Suppressor macrophage (primary cell): ENCODE data around the gene PIEZO2.

Experiments used
- DNase-seq, 4 experiments: peaks; one replicate each; pipeline ENCODE4 v3.0.0-alpha.2; 2020 to 2022

PIEZO2 gene

GRCh38 chr18:10775026-10775425 lies 374.3 kb downstream of the PIEZO2 start:
- DNase-seq, result peak in 2 of 4 experiments; percentile 45 to 51

- peak; percentile 28 to 46 (median 40) for DNase-seq
Measured at GRCh38 chr18:10771053-10771709, 378.2 kb downstream of the PIEZO2 start.

DNA sequence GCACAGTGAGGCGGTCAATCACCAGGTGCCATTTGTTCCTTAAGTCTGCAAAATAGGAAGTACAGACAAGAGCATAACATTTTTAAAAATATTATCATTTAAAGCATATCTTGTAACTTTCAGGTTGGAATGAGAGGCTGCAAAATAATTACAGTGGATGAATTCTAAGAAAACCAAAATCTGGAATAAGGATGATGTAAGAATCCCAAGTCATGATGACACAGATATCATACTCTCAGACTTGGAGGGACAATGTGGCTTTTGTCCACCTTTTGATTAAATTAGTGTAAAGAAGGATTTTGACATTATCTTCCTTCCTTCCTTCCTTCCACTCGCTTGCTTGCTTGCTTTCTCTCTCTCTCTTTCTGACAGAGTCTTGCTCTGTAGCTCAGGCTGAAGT lies 379.1 kb downstream of the PIEZO2 start:
- no peak for DNase-seq

- no peak for DNase-seq
Measured at GRCh38 chr18:10768221-10768620, 381.1 kb downstream of the PIEZO2 start.

DNA sequence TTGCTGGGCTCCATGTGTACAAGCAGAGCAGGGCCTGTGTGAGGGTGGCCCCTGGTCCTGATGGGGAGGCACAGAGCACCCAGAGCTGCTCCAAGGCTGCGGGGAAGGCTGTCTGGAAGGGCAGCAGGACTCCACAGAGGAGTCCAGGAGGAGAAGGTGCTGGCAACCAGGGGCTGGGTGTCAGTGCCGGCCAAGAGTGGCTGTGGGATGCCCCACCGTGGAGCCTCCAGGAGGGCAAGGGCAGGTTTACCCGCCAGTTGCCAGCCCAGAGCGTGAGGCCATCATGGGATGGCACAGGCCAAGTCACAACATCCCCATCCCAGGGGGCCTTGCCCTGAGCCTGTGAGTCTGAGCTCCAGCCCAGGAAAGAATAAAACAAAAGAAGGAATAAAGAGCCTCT lies 381.7 kb downstream of the PIEZO2 start:
- no peak for DNase-seq

DNA sequence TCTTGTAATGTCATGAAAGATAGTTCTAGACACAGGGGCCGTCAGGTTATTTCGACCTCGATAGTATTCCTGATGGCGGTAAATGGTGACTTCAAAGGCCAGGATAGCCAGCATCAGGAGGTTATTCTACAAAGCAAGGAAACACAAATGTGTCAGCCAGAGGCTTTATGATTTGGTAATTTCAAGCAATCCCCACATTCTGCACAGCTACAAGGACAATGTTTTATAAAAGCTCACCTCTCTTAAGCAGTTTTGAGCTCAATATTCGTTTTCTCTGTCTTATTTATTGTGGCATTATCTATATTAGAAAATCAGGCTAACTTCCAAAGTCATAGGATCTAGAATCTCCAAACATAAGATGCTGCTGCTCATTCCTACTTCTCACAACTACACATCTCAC lies 388.4 kb downstream of the PIEZO2 start:
- no peak for DNase-seq

GRCh38 chr18:10759241-10759640 lies 390.1 kb downstream of the PIEZO2 start:
- DNase-seq, result no peak

GRCh38 chr18:10757946-10758345 lies 391.4 kb downstream of the PIEZO2 start:
- no peak for DNase-seq

GRCh38 chr18:10757349-10757748 lies 392.0 kb downstream of the PIEZO2 start:
- DNase-seq, result no peak

DNA sequence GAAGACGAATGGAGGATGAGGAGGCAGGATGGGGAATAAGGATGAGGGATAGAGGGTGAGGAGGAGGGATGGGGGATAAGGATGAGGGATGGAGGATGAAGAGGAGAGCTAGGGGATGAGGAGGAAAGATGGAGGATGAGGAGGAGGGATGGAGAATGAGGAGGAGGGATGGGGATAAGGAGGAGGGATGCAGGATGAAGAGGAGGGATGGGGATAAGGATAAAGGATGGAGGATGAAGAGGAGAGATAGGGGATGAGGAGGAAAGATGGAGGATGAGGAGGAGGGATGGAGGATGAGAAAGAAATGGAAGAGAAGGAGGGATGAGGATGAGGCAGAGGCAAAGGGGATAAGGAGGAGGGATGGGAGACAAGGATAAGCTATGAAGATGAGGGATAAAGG lies 393.5 kb downstream of the PIEZO2 start:
- no peak for DNase-seq

DNA sequence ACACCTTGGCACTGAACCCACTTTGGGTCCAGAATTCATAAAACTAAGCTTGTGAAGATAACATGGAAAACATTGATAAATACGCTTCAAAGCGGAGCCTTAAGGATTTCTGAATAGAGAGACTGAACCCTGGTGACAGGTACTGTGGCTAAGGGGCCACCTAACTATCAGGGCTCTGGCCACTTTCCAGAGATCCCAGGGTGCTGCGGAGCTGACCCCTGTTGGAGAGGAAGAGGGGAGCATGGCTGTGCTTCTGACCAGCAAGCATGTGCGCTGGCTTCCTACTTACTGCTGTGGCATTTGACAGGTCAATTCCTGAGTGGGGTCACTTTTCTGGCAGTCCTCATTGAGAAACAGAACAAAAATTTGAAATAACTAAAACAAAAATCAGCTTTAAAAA lies 395.2 kb downstream of the PIEZO2 start:
- no peak for DNase-seq

GRCh38 chr18:10752382-10752781 lies 397.0 kb downstream of the PIEZO2 start:
- DNase-seq, result no peak

DNA sequence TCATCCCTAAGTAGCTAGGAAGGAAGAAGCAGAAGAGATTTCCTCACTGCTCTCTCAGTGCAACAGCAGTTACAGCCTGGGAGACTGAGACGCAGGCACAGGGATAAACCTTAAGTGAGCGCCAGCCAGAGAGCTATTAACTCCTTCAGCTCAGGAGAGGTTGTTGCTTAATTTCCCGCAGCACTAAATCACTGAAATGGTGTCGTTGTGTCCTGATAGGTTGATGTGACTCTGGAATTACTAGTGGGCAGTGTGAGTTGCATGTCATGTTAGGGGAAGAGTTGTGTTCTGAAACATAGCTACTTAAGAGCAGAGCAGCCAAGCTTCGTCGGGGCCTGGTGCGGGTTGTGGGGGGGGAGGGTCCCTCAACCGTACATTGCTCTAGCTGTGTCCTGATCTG lies 397.7 kb downstream of the PIEZO2 start:
- no peak for DNase-seq

GRCh38 chr18:10750191-10751035 lies 399.0 kb downstream of the PIEZO2 start:
- no peak for DNase-seq

DNA sequence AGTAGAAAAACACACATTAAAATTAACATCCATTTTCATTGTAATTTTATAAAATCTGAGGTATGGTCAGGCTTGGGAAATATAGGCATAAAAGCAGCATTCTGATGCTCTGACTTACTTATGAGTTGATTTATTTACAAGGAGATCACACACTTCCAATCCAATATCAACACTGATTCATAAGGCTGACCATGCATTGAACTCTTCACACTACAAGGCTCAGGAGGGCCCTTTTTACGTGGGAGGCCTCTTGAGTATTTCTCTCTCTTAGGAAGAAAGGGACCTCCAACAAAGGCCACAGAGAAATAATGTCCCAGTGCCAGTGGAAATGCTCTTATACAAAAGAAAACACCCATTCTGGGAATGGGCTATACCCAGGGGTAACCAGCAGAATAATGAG lies 400.7 kb downstream of the PIEZO2 start:
- no peak for DNase-seq

- no peak for DNase-seq
Measured at GRCh38 chr18:10745971-10746370, 403.4 kb downstream of the PIEZO2 start.

GRCh38 chr18:10745219-10745618 lies 404.1 kb downstream of the PIEZO2 start:
- DNase-seq, result no peak

- DNase-seq, result peak in 3 of 4 experiments; percentile 6 to 20 (median 18)
Measured at GRCh38 chr18:10743766-10744165, 405.6 kb downstream of the PIEZO2 start.

GRCh38 chr18:10739152-10739551 lies 410.2 kb downstream of the PIEZO2 start:
- peak in 1 of 4 experiments; percentile 17 for DNase-seq

DNA sequence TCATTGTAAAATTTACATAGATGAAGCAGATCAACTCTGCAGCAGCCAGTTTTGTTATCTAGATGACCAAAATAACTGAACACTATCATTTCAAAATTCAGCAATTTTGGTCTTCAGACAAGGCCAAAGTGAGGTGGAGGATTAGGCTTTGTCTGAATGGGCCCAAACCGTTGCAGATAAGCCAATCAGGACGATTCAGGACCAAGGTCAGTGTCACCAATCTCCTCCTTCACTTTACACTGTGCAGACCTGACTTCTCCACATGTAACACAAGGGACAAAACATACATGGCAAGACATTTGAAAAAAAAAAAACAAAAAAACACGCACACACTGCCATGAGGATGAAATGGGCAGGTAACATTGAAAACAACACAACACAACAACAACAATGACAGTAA lies 412.4 kb downstream of the PIEZO2 start:
- no peak for DNase-seq

- DNase-seq, result no peak
Measured at GRCh38 chr18:10732990-10733389, 416.4 kb downstream of the PIEZO2 start.

DNA sequence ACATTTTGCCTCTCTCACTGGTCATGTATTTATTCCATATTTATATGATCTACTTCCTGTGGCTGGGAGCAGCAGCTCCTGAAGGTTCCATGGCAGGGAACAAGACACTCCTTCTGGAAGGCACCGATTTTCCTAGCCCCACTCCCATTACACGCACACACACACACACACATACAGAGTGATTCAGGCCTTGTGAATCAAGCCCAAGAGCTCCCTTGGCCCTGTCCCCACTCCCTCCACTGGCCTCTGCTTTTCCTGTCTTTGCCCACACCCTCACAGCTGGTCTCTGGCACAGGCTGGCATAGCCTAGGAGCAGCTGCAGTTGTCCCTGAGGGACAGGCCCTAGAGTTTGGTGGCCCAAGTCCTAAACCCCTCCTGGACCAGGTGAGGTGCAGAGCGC lies 421.9 kb downstream of the PIEZO2 start:
- no peak for DNase-seq

DNA sequence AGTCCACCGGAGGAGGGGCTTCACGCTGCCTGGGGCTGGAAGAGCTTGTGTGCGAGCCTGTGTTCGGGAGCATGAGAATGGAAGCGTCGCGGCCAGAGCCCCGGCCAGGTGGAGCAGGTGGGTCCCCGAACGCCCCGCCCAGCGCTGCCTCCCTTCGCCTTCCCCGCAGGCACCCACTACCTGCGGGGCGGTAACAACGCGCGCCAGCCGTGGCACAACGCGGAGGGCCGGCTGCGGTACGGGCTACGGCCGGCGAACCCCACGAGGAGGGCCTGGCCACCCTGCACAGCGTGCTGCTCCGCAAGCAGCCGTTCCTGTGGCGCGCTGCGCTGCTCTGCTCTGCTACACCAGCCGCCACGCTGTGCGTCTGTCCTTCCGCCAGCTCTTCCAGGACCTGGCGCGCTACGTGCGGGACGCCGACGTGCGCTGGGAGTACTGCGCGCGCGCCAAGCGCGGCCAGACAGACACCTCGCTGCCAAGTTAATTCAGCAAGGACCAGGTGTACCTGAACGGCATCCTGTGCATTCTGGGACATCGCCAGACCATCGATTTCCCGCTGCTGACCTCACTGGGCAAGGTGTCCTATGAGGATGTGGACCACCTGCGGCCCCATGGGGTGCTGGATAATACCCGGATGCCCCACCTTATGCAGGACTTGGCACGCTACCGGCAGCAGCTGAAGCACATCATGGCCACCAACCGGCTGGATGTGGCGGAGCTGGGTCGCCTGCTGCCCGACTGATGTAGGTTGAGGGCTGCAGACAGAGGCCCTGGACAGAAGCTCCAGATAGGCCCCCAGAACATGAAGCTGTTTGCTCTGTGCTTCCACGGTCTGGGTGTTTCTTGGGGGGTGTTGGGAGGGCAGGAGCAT lies 422.9 kb downstream of the PIEZO2 start:
- peak in 2 of 4 experiments; percentile 10 to 18 for DNase-seq
